ENCODE data around the gene TST.

GRCh38 chr22:37010976-37011375 is 8.3 kb downstream of the TST start:
- TF ChIP-seq, protein P1, sequence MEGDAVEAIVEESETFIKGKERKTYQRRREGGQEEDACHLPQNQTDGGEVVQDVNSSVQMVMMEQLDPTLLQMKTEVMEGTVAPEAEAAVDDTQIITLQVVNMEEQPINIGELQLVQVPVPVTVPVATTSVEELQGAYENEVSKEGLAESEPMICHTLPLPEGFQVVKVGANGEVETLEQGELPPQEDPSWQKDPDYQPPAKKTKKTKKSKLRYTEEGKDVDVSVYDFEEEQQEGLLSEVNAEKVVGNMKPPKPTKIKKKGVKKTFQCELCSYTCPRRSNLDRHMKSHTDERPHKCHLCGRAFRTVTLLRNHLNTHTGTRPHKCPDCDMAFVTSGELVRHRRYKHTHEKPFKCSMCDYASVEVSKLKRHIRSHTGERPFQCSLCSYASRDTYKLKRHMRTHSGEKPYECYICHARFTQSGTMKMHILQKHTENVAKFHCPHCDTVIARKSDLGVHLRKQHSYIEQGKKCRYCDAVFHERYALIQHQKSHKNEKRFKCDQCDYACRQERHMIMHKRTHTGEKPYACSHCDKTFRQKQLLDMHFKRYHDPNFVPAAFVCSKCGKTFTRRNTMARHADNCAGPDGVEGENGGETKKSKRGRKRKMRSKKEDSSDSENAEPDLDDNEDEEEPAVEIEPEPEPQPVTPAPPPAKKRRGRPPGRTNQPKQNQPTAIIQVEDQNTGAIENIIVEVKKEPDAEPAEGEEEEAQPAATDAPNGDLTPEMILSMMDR (IDR thresholded peaks at IDR 0.05 in 4 of 5, conservative IDR thresholded peaks at IDR 0.05 in 1 of 5) = no peak
- no peak for TF ChIP-seq POLR2A (IDR thresholded peaks at IDR 0.05)

All from gastrocnemius medialis (tissue), 4 donors.